K562 (cell line): ENCODE results near the gene RIPK3. TPM values are rescaled to one million over a fixed set of nuclear protein-coding genes. Genes with fewer than 3 reads are reported as not detected.
A peak's percentile ranks its signal among the peaks of the same experiment; 100 is the strongest.

Experiments used
- MAX ChIP-seq: sonication (generic); formaldehyde crosslinking; IDR thresholded peaks from 2 replicates; pipeline ENCODE4 v1.9.0; 2022; ENCODE audit warnings: mild to moderate bottlenecking, missing genetic modification reagents
- MGA ChIP-seq: fragments of 450-650 bp; IDR thresholded peaks from 2 replicates; pipeline ENCODE4 v1.6.1; 2016; ENCODE audit warnings: mild to moderate bottlenecking, moderate library complexity
- polyA plus RNA-seq, 8 experiments: library from polyadenylated mRNA; depleted of rRNA in 4 of 8; stranded (reverse) in 5 of 8; unstranded in 3 of 8; fragments of >200 nt; fragmentation: Nextera tagmentation in 2 of 8; fragmentation: Illumina TruSeq in 1 of 8; extraction: Ambion mirVana in 2 of 8; extraction: Trizol in 1 of 8; gene quantifications; 2 replicates each; pipeline versions ENCODE4 v1.2.1 to v1.2.3, GENCODE V29; 2011 to 2014; ENCODE audit warnings: inconsistent platforms in 1 of 8, missing spikeins in 1 of 8
- total RNA-seq, 7 experiments: library from RNA; depleted of rRNA in 6 of 7; stranded (reverse); fragments of >200 nt in 6 of 7; fragmentation: Illumina TruSeq in 2 of 7; extraction: Trizol in 2 of 7; gene quantifications; 2 replicates each; pipeline versions ENCODE4 v1.2.1 to v1.2.3, GENCODE V29; 2011 to 2021; ENCODE audit warnings: low replicate concordance in 1 of 7

Gene RIPK3
- total and polyA plus RNA-seq, 9 of the 15 experiments (the other 6 are each of a cell fraction or from before 2014, with no cell fraction given), result 0.03 to 0.43 (median 0.28) TPM; not detected in 3

- TF ChIP-seq MGA (peak; percentile 71), MAX (CRISPR knock-in tag) (peak; percentile 49; the same call in 1 of the 2 replicates)
Observed at GRCh38 chr14:24329736-24330135, 10.1 kb downstream of the RIPK3 start (continued).
